SK-N-SH treated with all-trans-retinoic acid at 6 μM for 48 hours (cell line): ENCODE results near the gene FHIT.

Source experiments
- ATAC-seq: fragments of 200-7000 bp; cut with Tn5 transposase; 3 replicates; pipeline ENCODE4 v1.9.1; 2020; ENCODE audit warnings: mild to moderate bottlenecking, moderate library complexity
- ARNTL ChIP-seq: fragments of 450-650 bp; formaldehyde crosslinking; IDR thresholded peaks from 2 replicates; pipeline ENCODE4 v1.5.0; 2020; ENCODE audit warnings: low read depth, mild to moderate bottlenecking, moderate library complexity, borderline replicate concordance
- BACH2 ChIP-seq: fragments of 250-450 bp; sonication (Bioruptor Pico); IDR thresholded peaks from 2 replicates; pipeline ENCODE4 v1.9.0; 2021; ENCODE audit warnings: mild to moderate bottlenecking, borderline replicate concordance
- CSDC2 ChIP-seq: fragments of 250-450 bp; sonication (Bioruptor Pico); IDR thresholded peaks from 2 replicates; pipeline ENCODE4 v1.5.0; 2020; ENCODE audit warnings: mild to moderate bottlenecking, moderate library complexity
- ESRRG ChIP-seq: fragments of 250-450 bp; sonication (Bioruptor Pico); IDR thresholded peaks from 2 replicates; pipeline ENCODE4 v1.6.1; 2021; ENCODE audit warnings: mild to moderate bottlenecking
- ISL1 ChIP-seq: fragments of 250-450 bp; sonication (Bioruptor Pico); IDR thresholded peaks from 2 replicates; pipeline ENCODE4 v2.1.2; 2022; ENCODE audit warnings: mild to moderate bottlenecking, moderate library complexity
- OSR1 ChIP-seq: fragments of 250-450 bp; sonication (Bioruptor Pico); IDR thresholded peaks from 2 replicates; pipeline ENCODE4 v1.8.0; 2022; ENCODE audit warnings: moderate library complexity, mild to moderate bottlenecking, inconsistent platforms
- PPARA ChIP-seq: fragments of 250-450 bp; sonication (Bioruptor Pico); IDR thresholded peaks from 2 replicates; pipeline ENCODE4 v1.5.0; 2020; ENCODE audit warnings: mild to moderate bottlenecking, borderline replicate concordance
- RARB ChIP-seq: fragments of 250-450 bp; sonication (Bioruptor Pico); IDR thresholded peaks from 2 replicates; pipeline ENCODE4 v1.8.0; 2021; ENCODE audit warnings: mild to moderate bottlenecking, moderate library complexity
- SNAI2 ChIP-seq: fragments of 250-450 bp; sonication (Bioruptor Pico); IDR thresholded peaks from 2 replicates; pipeline ENCODE4 v1.5.0; 2020; ENCODE audit warnings: mild to moderate bottlenecking, moderate library complexity
- TCF4 ChIP-seq: fragments of 250-450 bp; sonication (Bioruptor Pico); IDR thresholded peaks from 2 replicates; pipeline ENCODE4 v1.8.0; 2021; ENCODE audit warnings: mild to moderate bottlenecking, moderate library complexity, borderline replicate concordance
- TOX ChIP-seq: fragments of 250-450 bp; sonication (Bioruptor Pico); IDR thresholded peaks from 2 replicates; pipeline ENCODE4 v1.8.0; 2021; ENCODE audit warnings: mild to moderate bottlenecking, moderate library complexity, borderline replicate concordance
- TSHZ2 ChIP-seq: fragments of 250-450 bp; sonication (Bioruptor Pico); IDR thresholded peaks from 2 replicates; pipeline ENCODE4 v1.5.0; 2020; ENCODE audit warnings: mild to moderate bottlenecking, moderate library complexity
- ZC3H10 ChIP-seq: fragments of 250-450 bp; sonication (Bioruptor Pico); IDR thresholded peaks from 2 replicates; pipeline ENCODE4 v1.5.1; 2021; ENCODE audit warnings: mild to moderate bottlenecking, moderate library complexity
- ZFP3 ChIP-seq: fragments of 250-450 bp; sonication (Bioruptor Pico); IDR thresholded peaks from 2 replicates; pipeline ENCODE4 v1.5.0; 2020; ENCODE audit warnings: mild to moderate bottlenecking, moderate library complexity
- ZFP30 ChIP-seq: fragments of 450-650 bp; formaldehyde crosslinking; IDR thresholded peaks from 2 replicates; pipeline ENCODE4 v1.5.0; 2022; ENCODE audit warnings: mild to moderate bottlenecking, moderate library complexity
- ZNF70 ChIP-seq: fragments of 450-650 bp; formaldehyde crosslinking; IDR thresholded peaks from 2 replicates; pipeline ENCODE4 v1.5.0; 2020; ENCODE audit warnings: mild to moderate bottlenecking, moderate library complexity
- ZNF8 ChIP-seq: fragments of 450-650 bp; formaldehyde crosslinking; IDR thresholded peaks from 2 replicates; pipeline ENCODE4 v1.5.0; 2020; ENCODE audit warnings: mild to moderate bottlenecking, moderate library complexity
- TF ChIP-seq, protein P1 (sequence below): fragments of 250-450 bp; sonication (Bioruptor Pico); IDR thresholded peaks from 2 replicates; pipeline ENCODE4 v1.8.0; 2021; ENCODE audit warnings: low read depth, mild to moderate bottlenecking, moderate library complexity, borderline replicate concordance
- TF ChIP-seq, protein P2 (sequence below): fragments of 250-450 bp; sonication (Bioruptor Pico); IDR thresholded peaks from 2 replicates; pipeline ENCODE4 v1.5.1; 2021; ENCODE audit warnings: mild to moderate bottlenecking, moderate library complexity
- TF ChIP-seq, protein P3 (sequence below): fragments of 250-450 bp; sonication (Bioruptor Pico); IDR thresholded peaks from 2 replicates; pipeline ENCODE4 v1.5.1; 2020; ENCODE audit warnings: low read depth, mild to moderate bottlenecking, moderate library complexity
- TF ChIP-seq, protein P4 (sequence below): fragments of 250-450 bp; sonication (Bioruptor Pico); IDR thresholded peaks from 2 replicates; pipeline ENCODE4 v1.8.0; 2020; ENCODE audit warnings: mild to moderate bottlenecking, moderate library complexity, borderline replicate concordance

The FHIT gene

GRCh38 chr3:60826511-60826910, 424.7 kb downstream of the FHIT start:
- no peak for ATAC-seq
- TF ChIP-seq RARB (CRISPR knock-in tag) (no peak), ZFP30 (CRISPR knock-in tag) (no peak), PPARA (CRISPR knock-in tag) (no peak), ESRRG (CRISPR knock-in tag) (no peak), ZC3H10 (no peak), CSDC2 (CRISPR knock-in tag) (no peak), TOX (no peak)

- no peak for ATAC-seq
- TF ChIP-seq, protein P1, sequence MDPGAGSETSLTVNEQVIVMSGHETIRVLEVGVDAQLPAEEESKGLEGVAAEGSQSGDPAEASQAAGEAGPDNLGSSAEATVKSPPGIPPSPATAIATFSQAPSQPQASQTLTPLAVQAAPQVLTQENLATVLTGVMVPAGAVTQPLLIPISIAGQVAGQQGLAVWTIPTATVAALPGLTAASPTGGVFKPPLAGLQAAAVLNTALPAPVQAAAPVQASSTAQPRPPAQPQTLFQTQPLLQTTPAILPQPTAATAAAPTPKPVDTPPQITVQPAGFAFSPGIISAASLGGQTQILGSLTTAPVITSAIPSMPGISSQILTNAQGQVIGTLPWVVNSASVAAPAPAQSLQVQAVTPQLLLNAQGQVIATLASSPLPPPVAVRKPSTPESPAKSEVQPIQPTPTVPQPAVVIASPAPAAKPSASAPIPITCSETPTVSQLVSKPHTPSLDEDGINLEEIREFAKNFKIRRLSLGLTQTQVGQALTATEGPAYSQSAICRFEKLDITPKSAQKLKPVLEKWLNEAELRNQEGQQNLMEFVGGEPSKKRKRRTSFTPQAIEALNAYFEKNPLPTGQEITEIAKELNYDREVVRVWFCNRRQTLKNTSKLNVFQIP (CRISPR knock-in tag): no peak
- TF ChIP-seq, protein P2, sequence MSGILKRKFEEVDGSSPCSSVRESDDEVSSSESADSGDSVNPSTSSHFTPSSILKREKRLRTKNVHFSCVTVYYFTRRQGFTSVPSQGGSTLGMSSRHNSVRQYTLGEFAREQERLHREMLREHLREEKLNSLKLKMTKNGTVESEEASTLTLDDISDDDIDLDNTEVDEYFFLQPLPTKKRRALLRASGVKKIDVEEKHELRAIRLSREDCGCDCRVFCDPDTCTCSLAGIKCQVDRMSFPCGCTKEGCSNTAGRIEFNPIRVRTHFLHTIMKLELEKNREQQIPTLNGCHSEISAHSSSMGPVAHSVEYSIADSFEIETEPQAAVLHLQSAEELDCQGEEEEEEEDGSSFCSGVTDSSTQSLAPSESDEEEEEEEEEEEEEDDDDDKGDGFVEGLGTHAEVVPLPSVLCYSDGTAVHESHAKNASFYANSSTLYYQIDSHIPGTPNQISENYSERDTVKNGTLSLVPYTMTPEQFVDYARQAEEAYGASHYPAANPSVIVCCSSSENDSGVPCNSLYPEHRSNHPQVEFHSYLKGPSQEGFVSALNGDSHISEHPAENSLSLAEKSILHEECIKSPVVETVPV (CRISPR knock-in tag): no peak
- TF ChIP-seq ZC3H10 (no peak), ZFP3 (CRISPR knock-in tag) (no peak), TCF4 (CRISPR knock-in tag) (no peak), TOX (no peak), ZFP30 (CRISPR knock-in tag) (no peak), ESRRG (CRISPR knock-in tag) (no peak), RARB (CRISPR knock-in tag) (no peak), CSDC2 (CRISPR knock-in tag) (no peak), ZNF70 (CRISPR knock-in tag) (no peak), ZNF8 (CRISPR knock-in tag) (no peak), ARNTL (no peak)
- TF ChIP-seq, protein P3, sequence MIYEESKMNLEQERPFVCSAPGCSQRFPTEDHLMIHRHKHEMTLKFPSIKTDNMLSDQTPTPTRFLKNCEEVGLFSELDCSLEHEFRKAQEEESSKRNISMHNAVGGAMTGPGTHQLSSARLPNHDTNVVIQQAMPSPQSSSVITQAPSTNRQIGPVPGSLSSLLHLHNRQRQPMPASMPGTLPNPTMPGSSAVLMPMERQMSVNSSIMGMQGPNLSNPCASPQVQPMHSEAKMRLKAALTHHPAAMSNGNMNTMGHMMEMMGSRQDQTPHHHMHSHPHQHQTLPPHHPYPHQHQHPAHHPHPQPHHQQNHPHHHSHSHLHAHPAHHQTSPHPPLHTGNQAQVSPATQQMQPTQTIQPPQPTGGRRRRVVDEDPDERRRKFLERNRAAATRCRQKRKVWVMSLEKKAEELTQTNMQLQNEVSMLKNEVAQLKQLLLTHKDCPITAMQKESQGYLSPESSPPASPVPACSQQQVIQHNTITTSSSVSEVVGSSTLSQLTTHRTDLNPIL (CRISPR knock-in tag): no peak
- TF ChIP-seq, protein P4, sequence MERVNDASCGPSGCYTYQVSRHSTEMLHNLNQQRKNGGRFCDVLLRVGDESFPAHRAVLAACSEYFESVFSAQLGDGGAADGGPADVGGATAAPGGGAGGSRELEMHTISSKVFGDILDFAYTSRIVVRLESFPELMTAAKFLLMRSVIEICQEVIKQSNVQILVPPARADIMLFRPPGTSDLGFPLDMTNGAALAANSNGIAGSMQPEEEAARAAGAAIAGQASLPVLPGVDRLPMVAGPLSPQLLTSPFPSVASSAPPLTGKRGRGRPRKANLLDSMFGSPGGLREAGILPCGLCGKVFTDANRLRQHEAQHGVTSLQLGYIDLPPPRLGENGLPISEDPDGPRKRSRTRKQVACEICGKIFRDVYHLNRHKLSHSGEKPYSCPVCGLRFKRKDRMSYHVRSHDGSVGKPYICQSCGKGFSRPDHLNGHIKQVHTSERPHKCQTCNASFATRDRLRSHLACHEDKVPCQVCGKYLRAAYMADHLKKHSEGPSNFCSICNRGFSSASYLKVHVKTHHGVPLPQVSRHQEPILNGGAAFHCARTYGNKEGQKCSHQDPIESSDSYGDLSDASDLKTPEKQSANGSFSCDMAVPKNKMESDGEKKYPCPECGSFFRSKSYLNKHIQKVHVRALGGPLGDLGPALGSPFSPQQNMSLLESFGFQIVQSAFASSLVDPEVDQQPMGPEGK (CRISPR knock-in tag): no peak
Observed at GRCh38 chr3:60812502-60812901, 438.8 kb downstream of the FHIT start.

DNA sequence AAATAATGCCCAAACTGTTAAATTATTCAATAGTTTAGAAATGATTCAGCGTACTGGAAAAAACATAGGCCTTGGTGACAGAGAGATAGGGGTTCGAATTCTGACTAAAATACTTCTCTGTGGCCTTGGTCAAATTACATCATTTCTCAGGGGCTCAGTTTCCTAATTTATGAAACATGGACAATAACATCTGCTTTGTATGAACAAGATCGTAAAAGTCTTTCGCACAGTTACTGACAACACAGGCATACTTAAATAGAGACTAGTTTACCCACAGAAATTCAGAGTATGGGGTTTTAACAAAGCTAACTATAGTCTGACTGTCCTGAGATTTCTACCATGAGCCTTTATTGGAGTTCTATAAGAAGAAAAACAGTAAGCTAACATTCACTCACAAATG, 440.4 kb downstream of the FHIT start:
- ATAC-seq: no peak
- no peak for TF ChIP-seq TSHZ2
- TF ChIP-seq OSR1 (CRISPR knock-in tag): no peak
- TF ChIP-seq ZNF70 (CRISPR knock-in tag): no peak
- TF ChIP-seq ESRRG (CRISPR knock-in tag): no peak
- no peak for TF ChIP-seq ZNF8 (CRISPR knock-in tag)
- no peak for TF ChIP-seq PPARA (CRISPR knock-in tag)
- TF ChIP-seq SNAI2: no peak
- TF ChIP-seq TOX: no peak
- TF ChIP-seq ZFP30 (CRISPR knock-in tag): no peak
- TF ChIP-seq, protein P1 (CRISPR knock-in tag): no peak
- no peak for TF ChIP-seq RARB (CRISPR knock-in tag)
- no peak for TF ChIP-seq CSDC2 (CRISPR knock-in tag)
- TF ChIP-seq, protein P3 (CRISPR knock-in tag): no peak
- TF ChIP-seq ISL1 (CRISPR knock-in tag): no peak
- TF ChIP-seq BACH2 (CRISPR knock-in tag): no peak
- TF ChIP-seq, all 23 proteins: peak for 0
